ENCODE measurements around the gene JARID2. TPM values are rescaled to one million over a fixed set of nuclear protein-coding genes. Genes with fewer than 3 reads are reported as not detected.

The JARID2 gene
- total and polyA plus RNA-seq, 9 of the 15 experiments (the other 6 are each of a cell fraction or from before 2014, with no cell fraction given): 5.0 to 29.0 (median 15.6) TPM

DNA sequence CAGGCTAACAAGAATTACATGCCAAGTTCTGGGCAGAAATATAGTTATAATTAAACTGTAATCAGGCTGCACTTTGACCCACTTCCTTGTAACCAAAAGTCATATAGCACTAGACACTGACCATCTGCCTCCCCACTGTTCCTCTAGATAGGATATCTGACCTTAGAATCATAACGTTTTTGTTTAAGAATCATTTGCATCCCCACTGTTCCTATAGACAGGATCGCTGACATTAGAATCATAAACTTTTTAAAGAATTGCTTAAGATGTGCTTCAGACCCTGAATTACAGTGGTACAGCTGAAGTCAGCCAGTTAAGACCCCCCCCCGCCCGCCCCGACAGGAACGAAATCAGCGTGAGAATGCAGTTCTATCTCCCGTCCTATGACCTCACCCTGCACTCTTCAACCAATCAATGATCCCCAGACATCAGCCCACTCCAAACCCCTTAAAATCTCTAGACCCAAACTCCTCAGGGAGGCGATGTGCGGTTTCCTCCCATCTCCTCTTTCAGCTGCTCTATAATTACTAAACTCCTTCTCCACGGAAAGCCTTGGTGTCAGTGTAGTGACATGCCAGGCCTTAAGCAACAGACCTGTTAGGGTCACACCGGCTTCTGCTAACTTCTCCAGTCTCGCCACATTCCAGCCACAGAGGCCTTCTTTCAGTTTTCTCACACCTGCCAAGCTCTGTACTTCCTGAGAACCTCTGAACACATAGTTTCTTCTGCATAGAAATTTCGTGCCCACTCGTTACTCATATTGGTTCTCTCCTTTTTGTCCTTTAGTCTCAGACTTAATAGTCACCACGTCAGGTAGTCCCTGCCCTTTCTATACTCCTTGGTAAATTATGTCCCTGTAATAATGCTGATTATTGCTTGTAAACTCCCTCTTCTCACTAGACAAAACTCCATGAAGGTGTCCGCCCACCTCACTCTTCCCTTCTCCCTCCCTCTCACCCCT lies 323.4 kb downstream of the JARID2 start (continued):
- TF ChIP-seq ZHX1 (conservative IDR thresholded peaks at IDR 0.05; ENCODE audit: low read length) (no peak), RBM22 (IDR thresholded peaks at IDR 0.05; ENCODE audit: low read depth, low read length, poor library complexity, severe bottlenecking) (no peak), ZNF347 (CRISPR knock-in tag; IDR thresholded peaks at IDR 0.05; ENCODE audit: low read depth) (no peak), ARID1B (IDR thresholded peaks at IDR 0.05) (peak; percentile 74), JUND (IDR thresholded peaks at IDR 0.05; ENCODE audit: borderline replicate concordance, low read depth, low read length) (peak; percentile 92), JUND (tag; IDR thresholded peaks at IDR 0.05; ENCODE audit: borderline replicate concordance, low read depth, low read length) (peak; percentile 85; the same call in 2 of the 3 replicates), TAF1 (IDR thresholded peaks at IDR 0.05; ENCODE audit: control insufficient read depth, extremely low read depth, insufficient read depth, low read length, severe bottlenecking) (no peak), PHB (CRISPR knock-in tag; IDR thresholded peaks at IDR 0.05) (no peak), FIP1L1 (IDR thresholded peaks at IDR 0.05; ENCODE audit: low read depth, low read length, poor library complexity, severe bottlenecking) (no peak), MTA1 (IDR thresholded peaks at IDR 0.05; ENCODE audit: borderline replicate concordance) (peak; percentile 41; the same call in 1 of the 2 replicates), GATA2 (CRISPR knock-in tag; IDR thresholded peaks at IDR 0.05) (0 out of 2 replicates have a peak, but pooled peaks have one; percentile 25), L3MBTL2 (IDR thresholded peaks at IDR 0.05) (peak; percentile 84), POLR2B (IDR thresholded peaks at IDR 0.05; ENCODE audit: low read depth, partially characterized antibody) (peak; percentile 66), CBX3 (IDR thresholded peaks at IDR 0.05; ENCODE audit: borderline replicate concordance in 1 of 2, low read length in 2 of 2) (peak in 1 of 2 experiments; percentile 52; a peak in 1 of 3 replicates), ZNF277 (CRISPR knock-in tag; IDR thresholded peaks at IDR 0.05; ENCODE audit: borderline replicate concordance) (no peak), CAMTA2 (CRISPR knock-in tag; conservative IDR thresholded peaks at IDR 0.05) (no peak), MTA2 (IDR thresholded peaks at IDR 0.05; ENCODE audit: low read depth) (no peak), ZNF79 (CRISPR knock-in tag; IDR thresholded peaks at IDR 0.05; ENCODE audit: low read depth) (no peak)
- TF ChIP-seq, protein P1, sequence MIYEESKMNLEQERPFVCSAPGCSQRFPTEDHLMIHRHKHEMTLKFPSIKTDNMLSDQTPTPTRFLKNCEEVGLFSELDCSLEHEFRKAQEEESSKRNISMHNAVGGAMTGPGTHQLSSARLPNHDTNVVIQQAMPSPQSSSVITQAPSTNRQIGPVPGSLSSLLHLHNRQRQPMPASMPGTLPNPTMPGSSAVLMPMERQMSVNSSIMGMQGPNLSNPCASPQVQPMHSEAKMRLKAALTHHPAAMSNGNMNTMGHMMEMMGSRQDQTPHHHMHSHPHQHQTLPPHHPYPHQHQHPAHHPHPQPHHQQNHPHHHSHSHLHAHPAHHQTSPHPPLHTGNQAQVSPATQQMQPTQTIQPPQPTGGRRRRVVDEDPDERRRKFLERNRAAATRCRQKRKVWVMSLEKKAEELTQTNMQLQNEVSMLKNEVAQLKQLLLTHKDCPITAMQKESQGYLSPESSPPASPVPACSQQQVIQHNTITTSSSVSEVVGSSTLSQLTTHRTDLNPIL (CRISPR knock-in tag; IDR thresholded peaks at IDR 0.05): no peak

All from K562 (cell line).